GM23248 (cell line): Measurements from ENCODE around the gene RAB31. TPM values are rescaled to one million over a fixed set of nuclear protein-coding genes. Genes with fewer than 3 reads are reported as not detected.

Experiments
- DNase-seq: peaks from one replicate; pipeline ENCODE4 v3.0.0-alpha.2; 2015
- H2AFZ ChIP-seq: fragments of 200-600 bp; sonication (generic); 2 replicates; pipeline ENCODE4 v1.6.1; 2016; ENCODE audit warnings: antibody characterized with exemption
- H3F3A ChIP-seq: fragments of 200-600 bp; sonication (generic); 2 replicates; pipeline ENCODE4 v1.6.1; 2016; ENCODE audit warnings: mild to moderate bottlenecking, antibody characterized with exemption, mixed run types; ENCODE audit not compliant: insufficient read depth
- H3K27ac ChIP-seq: fragments of 200-600 bp; sonication (generic); 2 replicates; pipeline ENCODE4 v1.5.1; 2016; ENCODE audit warnings: mild to moderate bottlenecking
- H3K27me3 ChIP-seq: fragments of 200-600 bp; sonication (generic); replicated peaks from 2 replicates; pipeline ENCODE4 v1.6.1; 2016; ENCODE audit warnings: mild to moderate bottlenecking; ENCODE audit not compliant: insufficient read depth
- H3K36me3 ChIP-seq: fragments of 200-600 bp; sonication (generic); 2 replicates; pipeline ENCODE4 v1.6.1; 2016; ENCODE audit warnings: low read depth, mild to moderate bottlenecking
- H3K4me1 ChIP-seq: fragments of 200-600 bp; sonication (generic); 2 replicates; pipeline ENCODE4 v1.6.1; 2016; ENCODE audit warnings: mild to moderate bottlenecking; ENCODE audit not compliant: insufficient read depth
- H3K4me2 ChIP-seq: fragments of 200-600 bp; sonication (generic); one replicate; pipeline ENCODE4 v1.6.1; 2016; ENCODE audit warnings: mild to moderate bottlenecking; ENCODE audit not compliant: unreplicated experiment
- H3K4me3 ChIP-seq: fragments of 200-600 bp; sonication (generic); 2 replicates; pipeline ENCODE4 v1.5.1; 2016; ENCODE audit warnings: mild to moderate bottlenecking
- H3K79me2 ChIP-seq: fragments of 200-600 bp; sonication (generic); 2 replicates; pipeline ENCODE4 v1.6.1; 2016; ENCODE audit warnings: mild to moderate bottlenecking; ENCODE audit not compliant: insufficient read depth
- H3K9ac ChIP-seq: fragments of 200-600 bp; sonication (generic); 2 replicates; pipeline ENCODE4 v1.6.1; 2016; ENCODE audit warnings: mild to moderate bottlenecking
- H3K9me2 ChIP-seq: fragments of 200-600 bp; sonication (generic); 2 replicates; pipeline ENCODE4 v1.6.1; 2016; ENCODE audit warnings: mixed run types, mild to moderate bottlenecking, moderate library complexity; ENCODE audit not compliant: insufficient read depth
- H3K9me3 ChIP-seq: fragments of 200-600 bp; sonication (generic); one replicate; pipeline ENCODE4 v1.6.1; 2017; ENCODE audit warnings: low read depth
- H4K20me1 ChIP-seq: fragments of 200-600 bp; sonication (generic); 2 replicates; pipeline ENCODE4 v1.6.0; 2016; ENCODE audit not compliant: insufficient read depth
- EZH2 ChIP-seq: fragments of 200-600 bp; sonication (generic); IDR thresholded peaks from 2 replicates; pipeline ENCODE4 v1.6.1; 2018; ENCODE audit warnings: antibody characterized with exemption, mild to moderate bottlenecking; ENCODE audit not compliant: insufficient read depth, poor library complexity, severe bottlenecking
- EZH2phosphoT487 ChIP-seq: fragments of 200-600 bp; sonication (generic); IDR thresholded peaks from 2 replicates; pipeline ENCODE4 v1.6.1; 2018; ENCODE audit warnings: antibody characterized with exemption, moderate library complexity, mild to moderate bottlenecking, low read depth; ENCODE audit not compliant: insufficient read depth
- WGBS, 2 experiments: methylation state at CpG; one replicate each; pipeline ENCODE4 v1.1.6; 2015 to 2017; ENCODE audit warnings: low lambda C conversion rate in 2 of 2, low coverage in 1 of 2; ENCODE audit errors: missing lambda C conversion rate in 2 of 2; 5-methylcytosine and 5-hydroxymethylcytosine counted together
- in situ Hi-C: fragments of 300-500 bp; cut with MboI; formaldehyde crosslinking; loops from 2 replicates; pipeline ENCODE4 v1.15.0; 2020
- polyA plus RNA-seq: library from polyadenylated mRNA; unstranded; fragments of >200 nt; fragmentation: Nextera tagmentation; extraction: Ambion mirVana; gene quantifications from 2 replicates; pipeline ENCODE4 v1.2.1, GENCODE V29; 2016
- total RNA-seq: library from RNA; depleted of rRNA; stranded (reverse); fragments of >200 nt; shearing (Covaris generic); gene quantifications from 2 replicates; pipeline ENCODE4 v1.2.3, GENCODE V29; 2014

The RAB31 gene
- total and polyA plus RNA-seq, 2 experiments from 2014 or later: 49.2 to 144 TPM

- WGBS, 2 experiments: 91 to 95% methylated on average over 11 of the region's 11 CpGs
- in situ Hi-C loops: no loop called here
Measured at GRCh38 chr18:9701609-9702349, 6.3 kb upstream of the RAB31 start.

GRCh38 chr18:9704233-9705118 lies 3.6 kb upstream of the RAB31 start:
- H2AFZ ChIP-seq: no peak overlapping the region
- no peak overlapping the region for H3K4me3 ChIP-seq
- peaks cover 12% of the 10 kb centered on the region for H3K79me2 ChIP-seq
- no peaks in the 10 kb centered on the region for H4K20me1 ChIP-seq
- no peaks in the 10 kb centered on the region for H3K36me3 ChIP-seq
- DNase-seq: peak; percentile 32
- H3K9me3 ChIP-seq: no peaks in the 10 kb centered on the region
- H3K27ac ChIP-seq: no peak overlapping the region
- no peaks in the 10 kb centered on the region for H3K27me3 ChIP-seq
- TF ChIP-seq EZH2phosphoT487 (no peak), EZH2 (no peak)
- peaks cover 30% of the 10 kb centered on the region for H3K4me1 ChIP-seq
- H3K9ac ChIP-seq: no peak overlapping the region
- H3F3A ChIP-seq: peaks cover 34% of the 10 kb centered on the region
- peak overlapping the region; percentile 51 for H3K4me2 ChIP-seq
- no peaks in the 10 kb centered on the region for H3K9me2 ChIP-seq
- 73 to 76% methylated on average over 11 of the region's 11 CpGs for WGBS, 2 experiments
- in situ Hi-C loops: no loop called here

More at GRCh38 chr18:9701609-9702349, 6.3 kb upstream of the RAB31 start:
- no peaks in the 10 kb centered on the region for H4K20me1 ChIP-seq
- no peaks in the 10 kb centered on the region for H3K9me2 ChIP-seq
- H3F3A ChIP-seq: peaks cover 25% of the 10 kb centered on the region
- DNase-seq: no peak
- no peaks in the 10 kb centered on the region for H3K36me3 ChIP-seq
- no peak overlapping the region for H3K4me3 ChIP-seq
- H3K9ac ChIP-seq: no peak overlapping the region
- H2AFZ ChIP-seq: no peak overlapping the region
- TF ChIP-seq EZH2phosphoT487 (no peak), EZH2 (no peak)
- no peaks in the 10 kb centered on the region for H3K27me3 ChIP-seq
- H3K79me2 ChIP-seq: no peaks in the 10 kb centered on the region
- H3K27ac ChIP-seq: no peak overlapping the region
- H3K4me2 ChIP-seq: no peak overlapping the region
- peaks cover 22% of the 10 kb centered on the region for H3K4me1 ChIP-seq
- H3K9me3 ChIP-seq: no peaks in the 10 kb centered on the region

GRCh38 chr18:9705183-9705829 lies 2.8 kb upstream of the RAB31 start:
- Histone ChIP-seq H3K4me1 (peaks cover 30% of the 10 kb centered on the region), H3K79me2 (peaks cover 20% of the 10 kb centered on the region), H3K9me2 (no peaks in the 10 kb centered on the region), H3K9ac (peak overlapping the region; percentile 8; the same call in 1 of the 2 replicates), H3F3A (peaks cover 34% of the 10 kb centered on the region), H3K4me2 (peak overlapping the region; percentile 51), H3K27me3 (no peaks in the 10 kb centered on the region), H3K4me3 (no peak overlapping the region; the same call in 1 of the 2 replicates), H3K9me3 (no peaks in the 10 kb centered on the region), H3K27ac (peak overlapping the region; percentile 42), H4K20me1 (no peaks in the 10 kb centered on the region), H3K36me3 (no peaks in the 10 kb centered on the region), H2AFZ (peak overlapping the region; percentile 57; the same call in 1 of the 2 replicates)
- 42 to 46% methylated on average over 6 of the region's 6 CpGs for WGBS, 2 experiments
- peak; percentile 89 for DNase-seq
- in situ Hi-C loops: no loop called here
- no peak for TF ChIP-seq EZH2
- TF ChIP-seq EZH2phosphoT487: no peak
